CD4-positive, alpha-beta T cell treated with Interleukin-4 for 1 hour (primary cell): Measurements from ENCODE around the gene HAPLN2.
"Not testable (repeated sequence)": the region's sequence is repeated elsewhere in the genome, so short reads cannot be mapped to it uniquely, and the experiment has no call there.

ENCODE experiments used
- DNase-seq, 2 donors: peaks; one replicate each; pipeline ENCODE4 v3.0.0-alpha.2; 2020 to 2022

The HAPLN2 gene

DNA sequence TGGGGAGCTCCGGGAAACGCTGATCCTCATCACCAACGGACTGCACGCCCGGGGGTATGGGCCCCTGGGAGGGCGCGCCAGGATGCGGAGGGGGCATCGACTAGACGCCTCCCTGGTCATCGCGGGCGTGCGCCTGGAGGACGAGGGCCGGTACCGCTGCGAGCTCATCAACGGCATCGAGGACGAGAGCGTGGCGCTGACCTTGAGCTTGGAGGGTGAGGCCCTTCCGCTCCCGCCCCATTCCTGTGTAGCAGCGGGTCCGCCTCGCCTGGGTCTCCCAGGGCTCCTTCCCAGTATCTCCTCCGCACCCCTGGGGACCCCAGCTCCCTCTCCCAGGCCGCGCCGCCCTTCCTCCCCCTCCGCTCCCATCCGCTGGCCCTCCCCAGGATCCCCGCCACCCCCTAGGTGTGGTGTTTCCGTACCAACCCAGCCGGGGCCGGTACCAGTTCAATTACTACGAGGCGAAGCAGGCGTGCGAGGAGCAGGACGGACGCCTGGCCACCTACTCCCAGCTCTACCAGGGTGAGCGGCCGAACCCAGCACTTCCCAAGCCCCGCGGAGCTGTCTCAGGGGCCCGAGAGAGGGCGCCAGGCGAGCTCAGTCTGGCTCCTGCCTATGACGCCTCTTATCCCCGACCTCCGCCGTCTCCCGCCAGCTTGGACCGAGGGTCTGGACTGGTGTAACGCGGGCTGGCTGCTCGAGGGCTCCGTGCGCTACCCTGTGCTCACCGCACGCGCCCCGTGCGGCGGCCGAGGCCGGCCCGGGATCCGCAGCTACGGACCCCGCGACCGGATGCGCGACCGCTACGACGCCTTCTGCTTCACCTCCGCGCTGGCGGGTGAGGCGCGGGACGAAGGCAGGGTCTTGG lies 5.0 kb downstream of the HAPLN2 start:
- peak; percentile 29 to 37 for DNase-seq

DNA sequence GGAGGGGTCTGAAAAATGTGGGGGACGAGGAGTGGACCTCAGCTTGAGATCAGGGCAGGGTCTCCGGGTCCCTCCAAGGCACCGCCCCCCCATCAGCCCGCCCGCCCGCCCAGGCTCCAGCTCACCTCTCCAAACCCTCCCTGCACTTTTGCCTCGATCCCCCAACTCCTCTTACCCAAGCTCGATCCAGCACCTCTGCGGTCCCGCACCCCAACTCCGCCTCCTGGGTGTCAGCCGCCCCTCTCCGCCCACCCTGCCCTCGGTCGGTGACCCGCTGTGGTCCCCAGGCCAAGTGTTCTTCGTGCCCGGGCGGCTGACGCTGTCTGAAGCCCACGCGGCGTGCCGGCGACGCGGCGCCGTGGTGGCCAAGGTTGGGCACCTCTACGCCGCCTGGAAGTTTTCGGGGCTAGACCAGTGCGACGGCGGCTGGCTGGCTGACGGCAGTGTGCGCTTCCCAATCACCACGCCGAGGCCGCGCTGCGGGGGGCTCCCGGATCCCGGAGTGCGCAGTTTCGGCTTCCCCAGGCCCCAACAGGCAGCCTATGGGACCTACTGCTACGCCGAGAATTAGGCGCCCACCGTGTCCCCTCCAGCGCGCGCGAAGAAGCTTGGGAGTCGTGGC lies 5.7 kb downstream of the HAPLN2 start:
- DNase-seq, result no peak

DNA sequence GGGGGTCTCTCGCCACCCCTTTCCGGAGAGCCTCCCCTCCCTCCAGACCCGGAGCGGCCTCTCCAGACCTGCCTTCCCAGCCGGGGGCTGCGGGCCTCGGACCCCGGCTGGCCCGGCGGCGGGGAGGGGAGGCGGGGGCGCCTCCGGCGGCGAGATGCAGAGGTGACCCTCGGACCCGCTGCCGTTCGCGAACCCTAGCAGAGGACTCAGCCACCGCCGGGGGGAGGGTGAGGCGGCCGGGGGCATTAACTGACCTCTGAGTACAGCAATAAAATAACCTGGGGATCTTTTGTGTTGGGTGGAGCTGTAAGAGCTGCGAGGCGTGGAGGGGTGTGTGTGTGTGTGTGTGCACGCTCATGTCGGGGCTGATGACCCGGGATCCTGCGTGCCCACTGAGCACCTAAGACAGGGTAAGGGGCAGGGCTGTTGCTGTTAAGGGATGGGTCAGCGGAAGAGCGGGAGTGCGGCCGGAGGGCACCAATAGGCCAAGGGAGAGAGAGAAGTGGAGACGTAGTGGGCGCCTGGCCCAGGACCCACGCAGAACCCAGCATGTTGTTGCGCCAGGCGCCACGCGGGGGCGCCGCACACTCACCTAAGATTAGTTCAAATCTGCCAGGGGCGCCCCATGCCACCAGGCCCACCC lies 6.3 kb downstream of the HAPLN2 start:
- DNase-seq, result peak; percentile 58 to 62

DNA sequence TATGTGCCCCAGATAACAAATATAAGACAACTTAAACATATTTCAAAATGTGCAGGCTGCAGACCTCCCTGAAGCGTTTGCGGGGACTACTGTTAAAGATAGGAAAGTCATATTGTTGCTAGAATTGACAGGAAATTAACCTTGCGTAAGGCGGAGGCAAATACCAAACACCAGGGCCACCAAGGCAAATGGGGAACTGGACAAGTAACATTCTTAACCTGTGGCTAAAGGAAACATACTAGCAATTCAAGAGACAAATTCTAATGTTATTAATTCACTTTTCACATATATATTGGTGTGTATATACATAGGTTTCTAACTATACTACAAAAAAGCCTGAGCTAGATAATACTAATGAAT lies 6.8 kb downstream of the HAPLN2 start:
- no peak for DNase-seq

DNA sequence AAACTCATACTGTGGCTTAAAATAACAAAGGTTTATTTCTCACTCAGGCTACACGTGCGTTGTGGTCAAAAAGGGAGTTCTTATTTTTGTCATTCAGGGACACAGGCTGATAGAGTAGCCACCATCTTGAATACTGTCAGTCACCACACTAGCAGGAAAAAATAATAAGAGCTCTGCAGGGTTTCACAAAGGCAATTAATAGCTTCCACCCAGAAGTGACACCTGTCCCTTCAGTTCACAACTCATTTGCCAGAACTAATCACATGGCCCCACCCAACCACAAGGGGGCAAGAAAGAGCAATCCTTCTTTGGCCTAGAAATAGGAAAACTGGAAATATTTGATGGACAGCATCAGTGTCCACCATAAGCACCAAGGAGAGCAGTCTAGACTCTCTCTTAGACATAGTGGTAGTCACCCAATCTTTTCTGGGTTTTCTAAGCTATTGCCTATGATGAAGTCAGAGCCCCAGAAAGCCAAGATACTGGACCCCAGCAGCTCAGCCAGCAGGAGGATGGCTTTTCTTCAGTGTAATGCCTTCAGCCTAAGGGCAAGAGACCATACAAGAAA lies 8.2 kb downstream of the HAPLN2 start:
- DNase-seq, result peak; percentile 32 to 54

DNA sequence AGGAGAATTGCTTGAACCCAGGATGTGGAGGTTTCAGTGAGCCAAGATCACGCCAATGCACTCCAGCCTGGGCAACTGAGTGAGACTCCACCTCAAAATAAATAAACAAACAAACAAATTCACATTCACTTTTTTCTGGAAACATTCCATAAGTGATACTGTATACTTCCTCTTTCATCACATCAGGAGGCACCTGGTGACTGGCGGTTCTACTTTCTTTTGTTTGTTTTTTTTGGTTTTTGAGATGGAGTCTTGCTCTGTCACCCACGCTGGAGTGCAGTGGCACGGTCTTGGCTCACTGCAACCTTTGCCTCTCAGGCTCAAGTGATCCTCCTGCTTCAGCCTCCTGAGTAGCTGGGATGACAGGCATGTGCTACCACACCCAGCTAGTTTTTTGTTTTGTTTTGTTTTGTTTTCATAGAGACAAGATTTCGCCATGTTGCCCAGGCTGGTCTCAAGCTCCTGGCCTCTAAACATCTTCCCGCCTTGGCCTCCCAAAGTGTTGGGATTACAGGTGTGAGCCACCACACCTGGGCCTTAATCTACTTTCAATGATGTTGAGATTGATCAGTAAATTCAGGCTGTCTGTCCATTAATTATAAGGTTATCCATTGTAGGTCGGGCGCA lies 10.7 kb downstream of the HAPLN2 start:
- DNase-seq, result no peak

DNA sequence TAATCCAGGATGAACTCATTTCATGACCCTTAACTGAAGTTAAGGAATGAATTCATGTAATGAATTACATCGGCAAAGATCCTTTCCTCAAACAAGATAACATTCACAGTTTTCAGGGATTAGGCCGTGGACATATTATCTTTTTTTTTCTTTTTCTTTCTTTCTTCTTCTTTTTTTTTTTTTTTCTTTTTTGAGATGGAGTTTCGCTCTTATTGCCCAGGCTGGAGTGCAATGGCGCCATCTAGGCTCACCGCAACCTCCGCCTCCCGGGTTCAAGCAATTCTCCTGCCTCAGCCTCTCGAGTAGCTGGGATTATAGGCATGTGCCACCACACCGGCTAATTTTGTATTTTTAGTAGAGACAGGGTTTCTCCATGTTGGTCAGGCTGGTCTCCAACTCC lies 11.9 kb downstream of the HAPLN2 start:
- DNase-seq, result not testable (repeated sequence)

DNA sequence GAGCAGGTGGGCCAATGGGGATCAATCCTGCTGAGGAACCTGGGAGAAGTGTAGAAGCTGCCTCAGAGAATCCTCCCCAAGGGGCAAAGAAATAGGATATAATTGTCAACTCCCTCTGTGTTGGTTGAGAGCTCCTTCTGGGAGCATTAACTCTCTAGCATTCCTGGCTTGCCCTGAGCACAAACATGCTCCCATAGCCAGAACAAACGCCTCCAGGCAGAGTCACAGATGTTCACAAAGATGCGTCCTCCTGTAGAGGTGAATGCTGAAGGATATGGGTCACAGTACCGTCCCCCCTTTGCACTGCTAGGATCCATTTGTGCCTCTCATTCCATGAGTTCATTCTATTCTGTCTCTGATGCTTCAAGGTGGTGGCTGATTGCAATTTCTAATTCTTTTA lies 13.1 kb downstream of the HAPLN2 start:
- DNase-seq, result no peak

DNA sequence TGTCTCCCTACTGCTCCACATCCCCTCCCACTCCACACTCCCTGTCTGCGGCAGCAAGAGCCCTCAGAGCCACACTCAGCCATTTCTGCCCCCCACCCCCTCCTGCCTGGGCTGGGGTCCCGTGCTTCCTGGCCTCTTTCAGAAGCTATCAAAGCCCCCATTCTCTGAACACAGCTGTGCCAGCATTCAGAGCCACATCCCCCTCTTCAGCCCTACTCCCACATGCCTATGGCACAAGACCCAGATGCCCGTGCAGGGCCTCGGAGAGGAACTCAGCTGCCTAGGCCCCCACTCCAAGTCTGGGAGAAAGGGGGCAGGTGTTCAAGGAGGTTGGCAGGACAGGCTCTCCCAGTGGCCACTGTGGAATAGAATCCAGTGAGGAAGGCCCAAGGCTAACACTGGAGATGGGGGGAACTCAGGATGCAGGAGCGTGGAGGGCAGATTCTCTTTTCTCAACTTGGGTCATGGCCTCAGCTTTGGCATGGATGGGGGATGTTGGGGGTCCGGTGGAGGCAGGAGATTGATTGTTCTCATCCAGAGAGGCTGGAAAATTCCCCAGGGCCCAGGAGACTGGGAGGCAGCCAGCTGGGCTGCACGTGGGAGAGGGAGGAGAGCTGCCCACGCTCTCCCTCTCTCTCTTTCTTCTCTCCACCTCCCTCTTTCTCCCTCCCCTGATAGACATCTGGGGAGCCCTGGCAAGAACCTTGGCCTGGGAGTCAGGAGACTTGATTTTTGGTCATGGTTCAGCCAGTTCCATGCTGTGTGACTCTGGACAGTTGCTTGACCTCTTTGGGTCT lies 19.2 kb downstream of the HAPLN2 start:
- DNase-seq, result no peak

DNA sequence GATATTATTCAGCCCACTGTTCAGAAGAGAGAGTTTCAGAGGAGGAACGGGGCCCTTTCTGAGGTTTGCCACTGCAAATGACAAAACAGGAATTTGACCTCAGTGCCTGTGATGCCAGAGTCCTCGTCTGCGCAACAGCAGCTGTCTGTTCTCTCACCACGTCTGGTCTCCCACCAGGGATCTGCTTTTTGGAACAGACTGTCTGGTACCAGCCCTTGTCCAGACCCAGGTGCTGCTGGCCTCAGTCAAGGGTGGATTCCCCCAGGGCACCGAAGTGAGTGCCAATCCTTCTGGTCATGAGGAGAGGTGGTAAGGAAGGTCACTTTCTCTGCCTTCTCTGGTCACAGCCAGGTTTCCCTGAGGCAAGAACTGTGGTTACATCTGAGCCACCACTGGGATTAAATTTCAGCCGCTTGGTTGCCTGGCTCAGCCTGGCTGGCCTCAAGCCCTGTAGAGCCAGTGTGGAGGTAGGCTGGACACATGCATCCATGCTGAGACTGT lies 20.4 kb downstream of the HAPLN2 start:
- DNase-seq, result no peak

DNA sequence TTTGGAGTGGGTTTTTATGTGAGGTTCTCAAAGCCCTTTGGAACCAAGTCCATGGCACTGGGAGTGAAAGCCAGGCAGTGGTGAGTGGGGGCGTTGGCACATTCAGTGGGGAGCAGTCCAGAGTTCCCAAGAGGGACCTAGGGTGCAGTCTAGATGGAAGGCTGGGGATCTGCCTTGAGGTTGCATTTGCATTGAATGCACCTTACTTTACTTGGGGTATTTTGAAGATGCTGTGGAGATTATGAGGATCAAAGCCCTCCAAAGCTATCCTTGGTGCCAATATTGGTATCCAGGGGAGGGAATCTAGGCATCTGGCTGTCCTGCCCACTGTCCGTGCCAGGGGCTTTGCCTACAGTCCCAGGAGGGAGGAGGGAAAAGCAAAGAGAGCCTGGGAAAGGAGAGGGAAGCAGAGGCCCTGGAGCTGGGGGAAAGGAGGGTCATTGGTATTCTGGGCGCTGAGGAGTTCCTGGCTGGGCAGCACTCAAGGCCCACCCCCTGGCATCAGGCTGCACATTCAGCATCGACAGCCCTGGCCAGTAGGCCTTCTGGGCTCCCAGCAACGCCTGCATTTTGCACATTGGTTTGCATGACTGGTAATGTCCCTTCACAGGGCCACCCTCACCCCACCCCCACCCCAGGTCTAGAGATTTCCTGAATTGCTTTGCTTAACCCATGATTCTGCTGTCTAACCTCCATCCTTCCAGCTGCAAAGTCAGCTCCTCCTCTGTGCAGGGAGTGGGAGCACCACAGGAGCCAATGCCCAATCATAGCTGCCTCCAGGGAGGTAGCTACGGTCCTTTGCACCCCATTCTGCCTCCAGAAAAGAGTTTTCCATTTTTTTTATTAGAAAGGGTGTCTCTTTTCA lies 21.9 kb downstream of the HAPLN2 start:
- DNase-seq, result no peak

DNA sequence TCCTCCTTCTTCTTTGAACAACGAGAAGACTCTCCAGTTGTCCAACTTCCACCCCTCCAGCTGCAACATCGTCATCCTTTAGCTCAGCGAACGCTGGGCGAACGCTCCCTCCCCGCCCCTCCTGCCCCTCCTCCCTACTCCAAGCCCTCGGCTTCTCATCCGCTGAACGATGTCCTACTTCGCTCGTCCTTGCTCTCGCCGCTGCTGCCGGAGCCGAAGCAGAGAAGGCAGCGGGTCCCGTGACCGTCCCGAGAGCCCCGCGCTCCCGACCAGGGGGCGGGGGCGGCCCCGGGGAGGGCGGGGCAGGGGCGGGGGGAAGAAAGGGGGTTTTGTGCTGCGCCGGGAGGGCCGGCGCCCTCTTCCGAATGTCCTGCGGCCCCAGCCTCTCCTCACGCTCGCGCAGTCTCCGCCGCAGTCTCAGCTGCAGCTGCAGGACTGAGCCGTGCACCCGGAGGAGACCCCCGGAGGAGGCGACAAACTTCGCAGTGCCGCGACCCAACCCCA lies 22.6 kb downstream of the HAPLN2 start, which contains the start of gene BCAN:
BCAN (plus strand) TSS at position 357 of the 504 bp plus-strand sequence. CDS start 3,938 bp downstream, outside the sequence.
- DNase-seq, result no peak

DNA sequence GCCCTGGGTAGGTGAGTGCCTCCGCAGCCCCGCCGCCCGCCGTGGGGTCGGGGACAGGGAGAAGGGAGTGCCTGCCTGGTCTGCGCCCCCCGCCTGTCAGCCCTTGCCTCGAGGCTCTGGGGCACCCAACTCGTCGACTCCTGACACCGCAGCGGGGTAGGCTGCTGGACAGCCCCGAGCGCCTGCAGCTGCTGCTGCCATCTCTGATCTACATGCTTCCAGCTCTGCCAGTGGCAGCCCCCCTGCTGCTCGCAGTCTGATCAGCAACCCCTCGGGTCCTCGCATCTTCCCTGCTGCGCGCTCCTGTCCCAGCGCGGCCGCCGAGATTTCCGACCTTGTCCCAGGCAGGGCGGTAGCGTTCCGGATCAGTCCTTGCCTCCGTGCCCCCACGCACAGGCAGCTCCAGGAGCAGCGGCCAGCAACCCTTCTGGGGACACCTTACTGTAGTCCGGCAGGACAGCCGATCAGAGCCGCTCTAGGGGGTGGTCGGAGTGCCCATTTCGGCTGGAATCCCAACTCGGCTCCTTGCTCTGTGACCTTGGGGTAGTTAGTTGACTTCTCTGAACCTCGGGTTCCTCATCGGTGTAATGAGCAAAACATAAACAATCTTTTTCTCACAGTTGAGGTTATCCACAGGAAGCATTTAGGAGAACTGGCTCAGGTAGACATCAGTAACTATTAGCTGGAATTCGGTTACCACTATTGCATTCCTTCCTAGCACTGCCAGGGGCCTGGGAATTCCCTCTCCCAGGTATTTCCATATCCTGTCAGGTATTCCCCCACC lies 23.2 kb downstream of the HAPLN2 start:
- DNase-seq, result no peak

DNA sequence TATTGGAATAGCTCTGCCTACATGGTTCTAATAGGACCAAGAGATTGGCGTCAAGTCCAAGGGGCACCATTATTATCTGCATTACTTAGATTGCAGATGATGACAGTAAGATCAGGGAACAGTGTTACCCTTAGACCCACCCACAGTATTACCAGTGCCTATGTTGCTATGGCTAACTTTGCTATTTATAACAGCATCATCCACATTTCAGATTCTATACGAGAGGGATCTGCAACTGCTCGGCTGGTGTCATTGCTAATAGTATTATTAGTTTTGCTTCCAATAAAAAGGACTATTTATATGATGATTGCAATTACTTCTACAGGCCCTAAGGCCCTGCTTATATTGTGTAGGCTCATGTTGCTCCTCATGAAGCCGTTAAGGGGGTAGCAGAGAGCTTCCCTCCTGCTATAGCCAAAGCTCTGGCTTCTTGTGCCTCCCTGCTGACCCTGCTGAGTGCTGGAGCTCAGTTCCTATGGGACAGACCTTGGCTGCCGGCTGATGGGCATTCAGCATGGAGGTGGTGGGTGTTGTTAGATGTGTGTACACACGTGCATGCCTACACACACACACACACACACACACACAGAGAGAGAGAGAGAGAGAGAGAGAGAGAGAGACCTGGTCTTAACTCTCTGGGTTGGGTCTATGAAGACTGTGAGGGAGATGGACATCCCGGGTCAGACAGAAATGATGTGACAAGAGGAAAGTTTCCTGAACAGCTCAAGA lies 24.0 kb downstream of the HAPLN2 start:
- no peak for DNase-seq

DNA sequence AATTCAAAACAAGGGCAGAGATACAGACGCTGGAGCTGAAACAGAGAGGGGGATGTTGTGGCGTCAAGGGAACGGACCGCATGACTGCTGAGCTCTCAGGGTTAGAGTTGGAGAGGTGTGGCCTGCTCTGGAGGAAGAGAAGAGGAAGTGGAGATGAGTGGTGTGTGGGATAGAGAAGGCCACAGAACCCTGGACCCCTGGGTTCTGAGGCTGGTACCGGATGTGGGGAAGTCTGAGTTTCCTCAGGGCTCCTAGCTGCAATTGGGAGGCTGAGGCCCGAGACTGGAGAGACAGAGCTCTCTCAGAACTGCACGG lies 24.5 kb downstream of the HAPLN2 start:
- no peak for DNase-seq

DNA sequence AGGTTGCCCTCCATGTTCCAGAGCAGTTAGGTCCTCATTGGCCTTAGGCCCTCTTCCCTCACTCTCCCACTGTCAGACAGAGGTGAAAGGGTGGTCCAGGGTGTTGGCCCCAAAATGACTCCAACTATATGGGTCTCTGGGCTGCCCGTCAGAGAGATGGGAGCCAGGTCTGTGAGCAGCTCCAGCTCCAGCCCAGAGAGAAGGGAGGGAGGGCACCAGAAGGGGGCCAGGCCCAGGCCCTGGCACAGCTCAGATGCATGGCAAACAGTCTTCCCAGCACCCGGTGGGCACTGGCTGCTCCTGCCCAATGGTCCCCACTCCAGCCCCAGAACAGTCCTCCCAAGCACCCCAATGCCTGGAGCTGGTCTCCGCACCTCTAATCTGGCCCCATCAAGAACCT lies 24.9 kb downstream of the HAPLN2 start:
- DNase-seq, result no peak

DNA sequence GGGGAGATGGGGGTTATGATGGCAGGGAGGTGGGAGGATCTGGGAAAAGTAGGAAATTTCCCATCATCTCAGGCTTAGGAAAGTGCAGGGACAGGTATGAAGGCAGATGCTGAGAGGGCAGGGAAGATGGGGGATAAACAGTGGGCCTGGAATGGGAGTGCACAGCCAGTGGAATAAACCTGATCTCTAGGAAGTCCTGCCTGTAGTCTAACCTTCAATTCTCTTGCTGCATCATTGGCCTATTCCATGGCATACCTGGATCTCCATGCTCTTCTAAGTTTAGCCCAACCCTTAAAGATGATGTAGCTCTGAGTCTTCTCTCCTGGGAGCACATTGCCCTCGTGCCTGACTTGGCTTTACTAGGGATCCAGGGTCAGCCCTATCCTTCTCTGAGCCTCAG lies 25.4 kb downstream of the HAPLN2 start:
- no peak for DNase-seq

DNA sequence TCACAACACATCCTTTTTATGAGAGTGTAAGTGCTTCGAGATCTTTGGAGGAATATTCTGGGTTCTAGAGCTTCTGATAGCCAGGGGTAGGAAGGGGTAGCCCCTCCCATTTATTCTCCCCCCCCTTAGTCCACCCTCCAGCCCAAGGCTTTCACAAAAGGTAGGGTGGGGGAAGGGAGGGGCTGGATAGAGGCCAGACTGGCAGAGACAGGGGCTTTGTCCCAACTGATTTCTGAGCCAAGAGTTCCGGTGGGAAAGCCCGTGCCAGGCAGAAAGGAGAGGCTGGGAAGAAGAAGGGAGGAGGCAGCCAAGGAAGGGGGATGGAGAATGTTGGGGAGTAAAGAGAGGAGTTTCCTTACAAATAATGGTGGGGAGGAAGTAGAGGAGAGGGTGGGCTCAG lies 25.8 kb downstream of the HAPLN2 start:
- DNase-seq, result no peak

DNA sequence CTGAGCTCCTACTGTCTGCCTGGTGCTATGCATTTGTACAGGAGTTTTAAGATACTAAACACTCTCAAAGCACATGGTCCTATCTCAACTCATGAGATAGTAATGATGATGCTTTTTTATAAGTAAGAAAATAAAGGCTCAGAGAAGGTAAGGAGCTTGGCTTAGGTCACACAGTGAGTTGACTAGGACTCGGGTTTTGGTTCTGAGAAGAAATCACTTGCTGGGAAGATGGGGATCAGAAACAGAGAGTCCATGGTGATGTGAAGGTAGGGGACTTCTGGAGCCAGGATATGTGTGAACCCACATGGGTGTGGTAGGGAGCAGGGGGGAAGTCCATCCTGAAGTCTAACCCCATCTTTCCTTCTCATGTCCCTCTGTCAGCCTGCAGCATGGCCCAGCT lies 26.5 kb downstream of the HAPLN2 start:
- DNase-seq, result no peak
